Stimulated activated effector memory CD8-positive, alpha-beta T cell treated with anti-CD3 and anti-CD28 coated beads, Interleukin-12 subunit alpha, Interleukin-12 subunit beta, amount 100 ng/mL, for 72 hours (primary cell): ENCODE measurements around the gene FBXL2.

Source experiments
- ATAC-seq: fragments of 150-1000 bp; cut with Tn5 transposase; 2 replicates; pipeline ENCODE4 v1.10.0; 2021
- DNase-seq, 2 donors: peaks; one replicate each; pipeline ENCODE4 v3.0.0; 2021 to 2022; ENCODE audit warnings: low spot score in 2 of 2
- H3K27ac Mint-ChIP-seq: one replicate; pipeline ENCODE4 v1.8.0; 2022; ENCODE audit warnings: mild to moderate bottlenecking, mixed read lengths
- H3K36me3 Mint-ChIP-seq: one replicate; pipeline ENCODE4 v1.8.0; 2022; ENCODE audit warnings: mild to moderate bottlenecking, mixed read lengths
- H3K4me1 Mint-ChIP-seq: one replicate; pipeline ENCODE4 v1.8.0; 2022; ENCODE audit warnings: mixed read lengths
- H3K4me3 Mint-ChIP-seq: one replicate; pipeline ENCODE4 v1.8.0; 2022; ENCODE audit warnings: mild to moderate bottlenecking, mixed read lengths
- H3K9me3 Mint-ChIP-seq: one replicate; pipeline ENCODE4 v1.8.0; 2022; ENCODE audit warnings: mixed read lengths

The FBXL2 gene

DNA sequence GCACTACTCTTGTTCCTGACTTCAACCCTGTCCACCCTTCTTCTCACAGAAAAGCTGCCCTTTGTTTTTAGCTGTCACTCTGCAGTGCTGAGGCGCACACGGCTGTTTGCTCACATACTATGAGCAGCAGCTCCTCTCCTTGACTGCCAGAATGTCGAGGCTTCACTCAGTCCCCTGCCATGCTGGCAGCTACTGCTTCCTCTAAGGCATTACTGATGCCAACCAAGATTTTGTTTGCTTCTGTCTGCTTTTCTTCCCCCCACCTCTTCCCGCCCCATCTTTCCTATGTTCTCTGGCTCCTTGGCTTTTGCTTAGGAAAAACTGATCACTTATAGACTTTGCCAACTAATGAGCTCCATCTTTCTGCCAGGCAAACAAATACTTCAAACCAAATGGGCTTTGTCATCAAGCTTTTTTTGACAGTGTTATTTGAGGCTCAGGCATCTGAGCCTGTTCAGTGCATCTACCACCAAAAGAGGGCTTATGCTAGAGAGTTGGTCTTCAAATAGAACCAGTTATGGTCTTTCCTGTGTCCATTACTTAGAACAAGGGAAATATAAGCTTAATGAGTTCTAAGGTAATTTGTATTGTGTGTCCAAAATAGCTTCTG, 81.0 kb downstream of the FBXL2 start:
- no peaks in the 10 kb centered on the region for H3K36me3 Mint-ChIP-seq
- no peaks in the 10 kb centered on the region for H3K9me3 Mint-ChIP-seq
- no peaks in the 10 kb centered on the region for H3K4me1 Mint-ChIP-seq
- H3K27ac Mint-ChIP-seq = no peak overlapping the region
- no peak for DNase-seq
- no peak overlapping the region for H3K4me3 Mint-ChIP-seq
- ATAC-seq = no peak

DNA sequence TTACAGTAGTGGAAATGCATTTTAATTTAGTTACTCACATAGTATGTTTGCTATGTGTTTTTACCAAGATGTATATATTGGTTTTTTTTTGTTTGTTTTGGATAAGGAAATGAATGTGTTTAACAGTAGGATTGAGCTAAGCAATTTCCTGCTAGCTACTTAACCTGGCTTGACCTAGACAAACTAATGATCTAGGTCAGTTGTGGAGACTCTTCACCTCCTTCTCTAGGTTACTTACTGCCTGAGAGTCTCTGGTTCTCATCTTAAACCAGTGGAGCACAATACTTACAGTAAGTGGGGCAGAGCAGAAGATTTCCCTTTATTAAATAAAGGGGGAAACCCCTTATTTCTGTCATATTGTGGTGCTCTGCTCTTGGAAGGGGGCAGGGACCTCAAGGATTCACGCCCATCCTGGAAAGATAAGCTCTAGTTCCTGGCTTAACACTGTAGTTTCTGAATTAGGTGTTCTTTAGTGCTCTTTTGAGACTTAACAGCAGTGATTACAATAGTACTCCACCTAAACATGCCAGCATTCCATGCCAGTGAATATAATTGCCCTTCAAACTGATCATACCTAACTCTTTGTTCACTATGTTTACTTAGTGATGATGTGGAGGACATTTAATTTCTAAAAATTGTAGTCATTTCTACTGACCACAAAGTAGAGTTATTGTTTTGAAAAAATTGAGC, 83.0 kb downstream of the FBXL2 start:
- Mint-ChIP-seq H3K9me3 (no peaks in the 10 kb centered on the region), H3K4me1 (no peaks in the 10 kb centered on the region), H3K4me3 (no peak overlapping the region), H3K27ac (no peak overlapping the region), H3K36me3 (no peaks in the 10 kb centered on the region)
- ATAC-seq (no peak), DNase-seq (no peak)

DNA sequence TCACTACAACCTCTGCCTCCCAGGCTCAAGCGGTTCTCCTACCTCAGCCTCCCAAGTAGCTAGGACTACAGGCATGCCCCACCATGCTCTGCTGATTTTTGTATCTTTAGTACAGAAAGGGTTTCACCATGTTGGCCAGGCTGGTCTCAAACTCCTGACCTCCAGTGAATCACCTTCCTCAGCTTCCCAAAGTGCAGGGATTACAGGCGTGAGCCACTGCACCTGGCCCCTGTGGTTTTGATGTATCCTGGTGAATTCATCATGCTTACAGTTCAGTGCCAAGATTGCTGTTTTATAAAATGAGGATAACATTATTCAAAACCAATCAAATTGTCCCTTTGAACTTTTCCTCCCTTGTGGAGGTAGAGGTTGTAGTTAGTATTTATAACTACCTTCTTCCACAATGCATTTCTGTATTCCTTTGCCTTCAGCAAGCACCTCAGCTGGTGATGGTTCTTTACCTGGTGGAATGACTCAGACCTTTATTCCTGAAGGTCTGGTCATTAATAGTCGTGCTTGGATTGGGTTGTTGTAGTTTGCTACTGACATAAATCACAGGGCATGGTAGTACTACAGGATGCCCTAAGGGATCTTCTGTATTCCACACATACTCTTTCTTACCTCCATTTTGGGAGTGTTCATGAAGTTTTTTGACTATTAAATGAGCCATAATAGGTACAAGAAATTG, 86.0 kb downstream of the FBXL2 start:
- no peak for DNase-seq
- no peak overlapping the region for H3K27ac Mint-ChIP-seq
- no peaks in the 10 kb centered on the region for H3K4me1 Mint-ChIP-seq
- no peaks in the 10 kb centered on the region for H3K9me3 Mint-ChIP-seq
- no peak overlapping the region for H3K4me3 Mint-ChIP-seq
- no peak for ATAC-seq
- no peaks in the 10 kb centered on the region for H3K36me3 Mint-ChIP-seq

DNA sequence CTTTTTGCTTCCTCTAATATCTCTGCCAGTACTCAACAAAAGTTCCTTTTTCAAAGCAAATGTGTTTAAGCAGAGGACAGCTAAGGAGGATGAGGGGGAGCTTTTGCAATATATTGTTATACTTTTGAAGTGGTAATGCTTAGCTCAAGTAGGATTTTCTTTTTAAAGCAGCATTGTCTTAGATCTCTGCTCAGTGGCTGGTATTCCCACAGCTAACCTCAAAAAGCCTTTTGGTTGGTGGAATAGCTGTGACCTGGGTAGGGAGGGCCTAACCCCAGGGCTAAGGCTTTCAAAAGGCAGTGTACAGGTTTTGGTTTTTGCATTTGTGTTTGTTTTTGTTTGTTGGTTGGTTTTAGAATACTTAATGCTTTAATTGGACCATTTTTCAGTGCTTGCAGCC, 86.8 kb downstream of the FBXL2 start:
- no peak for ATAC-seq
- Mint-ChIP-seq H3K4me1 (no peaks in the 10 kb centered on the region), H3K27ac (no peak overlapping the region), H3K36me3 (no peaks in the 10 kb centered on the region), H3K4me3 (no peak overlapping the region), H3K9me3 (no peaks in the 10 kb centered on the region)
- DNase-seq = no peak

DNA sequence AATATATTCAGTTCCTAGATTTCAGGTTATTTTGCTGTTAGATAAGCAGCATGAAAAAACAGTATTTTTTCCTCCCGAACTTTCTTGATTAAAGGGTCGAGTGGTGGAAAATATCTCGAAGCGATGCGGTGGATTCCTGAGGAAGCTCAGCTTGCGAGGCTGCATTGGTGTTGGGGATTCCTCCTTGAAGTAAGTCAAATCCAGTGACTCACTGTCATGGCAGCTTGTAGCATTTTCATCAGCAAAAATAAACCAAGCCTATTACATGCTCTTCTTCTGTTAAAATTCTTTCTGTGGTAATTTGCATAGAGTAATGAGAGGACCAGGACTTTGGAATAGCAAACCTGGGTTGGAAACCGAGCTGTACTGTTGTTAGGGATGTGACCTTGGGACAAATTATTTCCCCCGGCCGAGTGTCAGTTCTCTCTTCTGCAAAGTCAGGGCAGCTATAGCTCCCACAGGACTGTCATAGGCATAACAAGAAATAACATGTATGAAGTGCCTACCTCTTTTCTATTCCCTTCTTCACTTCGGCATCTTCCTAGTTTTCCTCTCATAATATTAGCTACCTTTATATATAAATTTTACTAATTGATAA, 87.4 kb downstream of the FBXL2 start:
- no peak for ATAC-seq
- no peak for DNase-seq
- no peaks in the 10 kb centered on the region for H3K4me1 Mint-ChIP-seq
- no peaks in the 10 kb centered on the region for H3K9me3 Mint-ChIP-seq
- H3K4me3 Mint-ChIP-seq = no peak overlapping the region
- H3K36me3 Mint-ChIP-seq = no peaks in the 10 kb centered on the region
- H3K27ac Mint-ChIP-seq = no peak overlapping the region

DNA sequence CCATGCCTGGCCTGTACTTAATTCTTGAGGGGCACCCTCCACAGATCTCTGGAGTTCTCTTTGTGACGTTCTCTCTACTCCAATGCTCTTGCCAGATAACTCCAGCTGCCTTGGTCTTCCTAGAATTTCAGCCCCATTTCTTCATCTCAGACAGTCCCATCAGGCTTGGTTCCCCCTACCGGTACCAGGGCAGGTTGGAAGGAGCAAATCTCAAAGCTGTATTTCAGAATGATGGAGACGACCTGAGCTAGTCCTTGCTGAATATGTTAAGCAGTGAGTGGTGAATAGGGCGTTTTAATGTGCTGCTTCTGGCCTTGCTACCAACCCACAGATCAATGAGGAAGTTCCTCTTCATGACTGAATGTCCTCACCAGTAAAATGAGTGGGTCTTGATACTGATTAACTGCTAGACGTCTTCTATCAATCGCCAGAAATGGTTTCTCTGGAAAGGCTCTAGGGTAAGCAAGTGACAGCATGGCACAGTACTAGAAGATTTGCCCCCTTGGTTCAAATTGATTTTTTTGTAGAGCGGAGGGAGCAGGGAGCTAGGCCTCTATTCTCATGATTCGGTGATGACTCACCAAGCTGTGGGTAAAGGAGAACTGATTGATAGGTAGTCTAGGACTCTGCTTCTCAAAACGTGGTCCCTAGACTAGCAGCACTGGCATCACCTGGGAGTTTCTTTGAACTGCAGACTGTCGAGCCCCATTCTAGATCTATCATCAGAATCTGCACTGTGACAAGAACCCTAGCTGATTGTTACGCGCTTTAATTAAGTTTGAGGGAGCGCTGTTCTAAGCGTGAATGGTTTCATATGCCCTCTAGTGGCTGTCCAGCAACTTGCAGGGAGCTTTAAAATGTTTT, 95.2 kb downstream of the FBXL2 start:
- H3K4me1 Mint-ChIP-seq = peaks cover 8% of the 10 kb centered on the region
- H3K27ac Mint-ChIP-seq = no peak overlapping the region
- no peaks in the 10 kb centered on the region for H3K36me3 Mint-ChIP-seq
- ATAC-seq = peak; percentile 91
- no peak overlapping the region for H3K4me3 Mint-ChIP-seq
- peak; percentile 9 to 68 for DNase-seq
- no peaks in the 10 kb centered on the region for H3K9me3 Mint-ChIP-seq

DNA sequence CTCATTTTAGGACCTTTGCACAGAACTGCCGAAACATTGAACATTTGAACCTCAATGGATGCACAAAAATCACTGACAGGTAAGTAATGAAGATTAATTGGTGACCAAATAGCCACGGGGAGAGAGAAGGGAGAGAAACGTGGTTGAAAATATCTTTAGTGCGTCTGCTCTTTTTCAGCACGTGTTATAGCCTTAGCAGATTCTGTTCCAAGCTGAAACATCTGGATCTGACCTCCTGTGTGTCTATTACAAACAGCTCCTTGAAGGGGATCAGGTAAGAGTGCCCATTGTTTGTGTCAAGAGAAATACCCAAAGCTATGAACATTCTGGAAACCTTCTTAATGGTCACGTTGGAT, 95.8 kb downstream of the FBXL2 start:
- Mint-ChIP-seq H3K36me3 (no peaks in the 10 kb centered on the region), H3K27ac (no peak overlapping the region), H3K9me3 (no peaks in the 10 kb centered on the region), H3K4me1 (peaks cover 8% of the 10 kb centered on the region), H3K4me3 (no peak overlapping the region)
- DNase-seq = no peak
- ATAC-seq = no peak

DNA sequence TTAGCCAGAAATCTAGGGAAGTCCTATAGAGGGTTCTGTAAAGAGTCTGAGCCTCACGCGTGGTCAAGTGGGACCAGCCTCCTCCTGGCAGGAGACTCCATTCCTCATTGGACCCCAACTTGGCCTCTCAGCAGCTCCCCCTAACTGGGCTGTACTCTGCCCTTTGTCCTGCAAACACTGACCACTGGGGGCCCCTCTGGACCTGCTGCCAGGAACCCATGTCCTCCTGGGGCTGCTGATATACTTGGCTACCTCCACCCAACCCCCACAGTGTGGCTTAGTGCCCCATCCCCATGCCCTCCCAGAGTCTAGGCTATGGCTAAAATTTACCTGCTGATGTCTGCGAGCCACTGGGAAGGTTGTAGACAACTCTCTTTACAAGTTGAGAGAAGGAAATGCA, 100.2 kb downstream of the FBXL2 start:
- ATAC-seq (no peak), DNase-seq (no peak)
- Mint-ChIP-seq H3K9me3 (no peaks in the 10 kb centered on the region), H3K4me3 (no peak overlapping the region), H3K36me3 (no peaks in the 10 kb centered on the region), H3K27ac (peak overlapping the region; percentile 43), H3K4me1 (peaks cover 7% of the 10 kb centered on the region)

DNA sequence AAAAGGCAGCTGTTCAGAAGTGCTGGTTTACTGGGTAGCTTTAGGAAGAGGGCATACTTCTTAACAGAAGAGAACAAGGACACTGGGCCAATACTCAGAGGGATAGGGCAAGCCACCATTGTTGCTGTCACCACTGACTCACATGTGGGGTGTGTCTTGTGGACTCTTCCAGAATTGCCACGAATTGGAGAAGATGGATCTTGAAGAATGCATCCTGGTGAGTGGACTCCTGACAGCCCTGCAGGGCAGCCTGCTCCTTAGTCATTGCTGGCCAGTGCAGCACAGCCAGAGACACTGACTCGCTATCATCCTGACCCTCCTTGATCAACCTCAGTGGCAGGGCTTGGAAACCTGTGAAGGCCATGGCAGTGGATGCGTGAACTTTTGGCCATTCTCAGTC, 100.7 kb downstream of the FBXL2 start:
- no peaks in the 10 kb centered on the region for H3K36me3 Mint-ChIP-seq
- peaks cover 3% of the 10 kb centered on the region for H3K4me1 Mint-ChIP-seq
- H3K9me3 Mint-ChIP-seq = no peaks in the 10 kb centered on the region
- H3K4me3 Mint-ChIP-seq = no peak overlapping the region
- DNase-seq (no peak), ATAC-seq (peak; percentile 26)
- peak overlapping the region; percentile 43 for H3K27ac Mint-ChIP-seq

DNA sequence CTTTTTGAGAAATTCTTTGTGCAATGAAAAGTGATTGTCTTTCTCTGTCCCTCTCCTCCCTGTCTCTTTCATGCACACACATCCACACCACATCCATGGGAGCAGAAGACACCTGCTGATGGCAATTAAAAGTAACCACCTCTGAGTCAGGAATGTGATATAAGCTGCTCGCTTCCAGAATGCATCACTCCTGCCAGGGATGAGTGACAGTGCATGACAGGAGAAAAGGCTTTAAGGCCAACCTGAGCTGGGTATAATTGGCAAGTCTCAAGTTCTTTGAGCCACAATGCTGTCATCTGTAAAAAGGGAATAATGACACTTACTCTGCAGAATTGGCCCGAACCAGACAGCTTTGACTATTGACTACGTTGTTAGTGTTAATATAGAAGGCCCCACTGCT, 103.4 kb downstream of the FBXL2 start:
- H3K27ac Mint-ChIP-seq = no peak overlapping the region
- peaks cover 8% of the 10 kb centered on the region for H3K4me1 Mint-ChIP-seq
- ATAC-seq (no peak), DNase-seq (no peak)
- H3K36me3 Mint-ChIP-seq = no peaks in the 10 kb centered on the region
- no peak overlapping the region for H3K4me3 Mint-ChIP-seq
- H3K9me3 Mint-ChIP-seq = no peaks in the 10 kb centered on the region

DNA sequence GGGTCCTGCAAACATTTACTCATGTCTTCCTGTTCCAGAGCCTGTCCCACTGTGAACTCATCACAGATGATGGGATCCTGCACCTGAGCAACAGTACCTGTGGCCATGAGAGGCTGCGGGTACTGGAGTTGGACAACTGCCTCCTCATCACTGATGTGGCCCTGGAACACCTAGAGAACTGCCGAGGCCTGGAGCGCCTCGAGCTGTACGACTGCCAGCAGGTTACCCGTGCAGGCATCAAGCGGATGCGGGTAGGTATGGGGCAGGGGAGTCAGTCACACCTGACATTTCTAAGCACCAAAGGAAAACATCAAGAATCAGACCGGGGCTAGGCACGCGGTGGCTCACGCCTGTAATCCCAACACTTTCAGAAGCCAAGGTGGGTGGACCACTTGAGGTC, 106.7 kb downstream of the FBXL2 start:
- ATAC-seq = no peak
- peaks cover 24% of the 10 kb centered on the region for H3K36me3 Mint-ChIP-seq
- H3K27ac Mint-ChIP-seq = no peak overlapping the region
- no peak for DNase-seq
- peaks cover 8% of the 10 kb centered on the region for H3K4me1 Mint-ChIP-seq
- H3K4me3 Mint-ChIP-seq = no peak overlapping the region
- no peaks in the 10 kb centered on the region for H3K9me3 Mint-ChIP-seq

DNA sequence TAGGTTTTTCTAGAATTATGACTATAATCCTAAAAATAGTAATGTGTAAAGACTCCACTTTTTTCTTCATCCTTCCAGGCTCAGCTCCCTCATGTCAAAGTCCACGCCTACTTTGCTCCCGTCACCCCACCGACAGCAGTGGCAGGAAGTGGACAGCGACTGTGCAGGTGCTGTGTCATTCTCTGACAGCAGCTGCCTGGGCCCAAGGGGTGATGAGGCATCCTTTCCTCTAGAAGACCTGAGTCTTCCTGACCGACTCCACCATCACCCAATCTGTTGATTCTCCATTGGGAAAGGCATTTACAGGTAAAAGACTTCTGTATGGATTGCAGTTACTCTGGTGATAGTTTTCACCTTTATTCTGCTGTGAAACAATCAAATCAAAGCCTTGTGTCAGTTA, 108.2 kb downstream of the FBXL2 start:
- peak; percentile 99 for ATAC-seq
- Mint-ChIP-seq H3K4me3 (no peak overlapping the region), H3K9me3 (no peaks in the 10 kb centered on the region), H3K4me1 (peaks cover 8% of the 10 kb centered on the region), H3K27ac (peak overlapping the region; percentile 29), H3K36me3 (peaks cover 39% of the 10 kb centered on the region)
- DNase-seq = peak; percentile 7 to 70

DNA sequence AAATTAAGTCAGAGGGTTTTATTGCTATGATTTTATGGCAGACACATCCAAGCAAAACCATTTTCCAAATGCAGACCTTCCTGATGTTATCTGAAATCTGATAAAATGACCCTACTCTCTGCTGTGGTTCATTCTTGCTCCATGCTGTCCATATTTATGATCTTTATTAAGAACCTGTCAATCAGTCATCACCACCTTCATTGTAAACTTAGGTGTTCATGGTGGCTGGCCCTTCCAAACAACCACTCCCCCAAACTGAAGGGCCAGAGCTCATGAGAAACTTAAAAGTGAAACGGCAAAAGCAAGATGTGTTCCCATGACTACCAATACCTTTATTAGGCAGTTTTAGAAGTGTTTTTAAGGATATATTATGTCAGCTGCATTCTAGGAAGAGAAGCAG, 109.4 kb downstream of the FBXL2 start:
- ATAC-seq (no peak), DNase-seq (no peak)
- Mint-ChIP-seq H3K36me3 (peaks cover 49% of the 10 kb centered on the region), H3K27ac (no peak overlapping the region), H3K4me3 (no peak overlapping the region), H3K9me3 (no peaks in the 10 kb centered on the region), H3K4me1 (peaks cover 12% of the 10 kb centered on the region)

DNA sequence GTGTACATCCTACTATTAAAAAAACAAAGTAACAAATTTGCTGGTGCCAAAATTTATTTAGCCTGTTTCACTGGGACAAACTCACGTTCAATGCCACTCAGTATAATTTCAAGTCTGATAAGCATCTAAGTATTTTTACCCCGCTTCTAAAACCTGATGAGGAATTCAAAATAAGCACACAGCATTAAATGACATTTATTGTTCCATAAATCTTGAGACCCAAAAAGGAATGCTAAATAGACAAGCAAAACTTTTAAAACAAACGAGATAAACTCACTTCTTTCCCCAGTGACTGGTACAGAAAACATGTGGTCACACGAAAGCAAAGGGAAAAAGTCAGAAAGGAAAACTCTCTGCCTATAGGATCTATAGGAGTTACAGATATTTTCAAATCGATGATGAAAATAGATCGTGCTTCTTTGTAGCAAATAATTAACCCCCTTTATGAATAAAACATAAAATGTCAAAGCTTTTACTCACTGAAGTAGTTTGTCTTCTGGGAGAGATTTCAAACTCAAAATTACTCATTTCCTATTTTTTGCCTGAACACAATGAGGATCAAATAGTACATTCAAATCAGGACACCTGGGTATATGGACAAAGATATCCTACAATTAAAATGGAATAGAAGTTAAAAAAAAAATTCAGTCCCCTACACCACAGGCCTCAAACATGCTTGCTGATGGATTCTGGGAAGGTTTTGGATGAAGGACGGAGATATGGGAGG, 111.3 kb downstream of the FBXL2 start:
- Mint-ChIP-seq H3K9me3 (no peaks in the 10 kb centered on the region), H3K4me3 (no peak overlapping the region), H3K27ac (peak overlapping the region; percentile 58), H3K36me3 (peaks cover 68% of the 10 kb centered on the region), H3K4me1 (peaks cover 19% of the 10 kb centered on the region)
- no peak for DNase-seq
- ATAC-seq = no peak

DNA sequence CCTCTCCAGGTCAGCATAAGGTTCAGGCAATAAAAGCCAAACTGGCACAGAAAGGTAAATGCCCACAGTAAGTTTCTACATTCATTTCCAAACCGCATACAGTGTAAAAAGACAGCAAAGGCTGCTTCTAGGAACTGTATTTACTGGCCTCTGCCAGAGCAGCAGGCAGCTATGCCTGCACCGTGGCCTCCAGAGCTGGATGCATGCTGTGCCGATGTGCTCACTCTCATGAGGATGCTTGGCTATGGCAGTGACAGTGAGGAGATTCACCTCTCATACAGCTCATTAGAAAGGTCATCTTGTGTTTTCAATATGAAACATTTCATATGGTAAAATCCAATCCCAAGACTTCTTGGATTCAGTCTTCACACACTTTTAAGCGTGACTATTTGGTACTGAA, 112.7 kb downstream of the FBXL2 start:
- Mint-ChIP-seq H3K9me3 (no peaks in the 10 kb centered on the region), H3K4me1 (peaks cover 18% of the 10 kb centered on the region), H3K27ac (peak overlapping the region; percentile 68), H3K4me3 (no peak overlapping the region), H3K36me3 (peaks cover 82% of the 10 kb centered on the region)
- no peak for ATAC-seq
- DNase-seq = no peak
